NT2/D1 (cell line): Measurements from ENCODE around the gene UBE2G1.

Source experiments
- YY1 ChIP-seq: IDR thresholded peaks from 2 replicates; pipeline ENCODE4 v1.6.1; 2011; ENCODE audit not compliant: insufficient read length, insufficient read depth
- ZNF274 ChIP-seq: IDR thresholded peaks from 2 replicates; pipeline ENCODE4 v1.6.1; 2011; ENCODE audit warnings: mild to moderate bottlenecking, low read depth, low read length

- TF ChIP-seq YY1 (no peak), ZNF274 (no peak)
These were observed 78.8 kb downstream of the UBE2G1 start for GRCh38 chr17:4287710-4288109.
